Effector CD8-positive, alpha-beta T cell (primary cell): ENCODE measurements around the gene ERC1.
"Not testable (repeated sequence)": the region's sequence is repeated elsewhere in the genome, so short reads cannot be mapped to it uniquely, and the experiment has no call there.

Experiments
- DNase-seq: peaks from one replicate; lab custom pipeline; 2025; lab: John Stamatoyannopoulos, UW

The ERC1 gene

GRCh38 chr12:1287446-1287975, 296.5 kb downstream of the ERC1 start:
- DNase-seq: no peak

DNA sequence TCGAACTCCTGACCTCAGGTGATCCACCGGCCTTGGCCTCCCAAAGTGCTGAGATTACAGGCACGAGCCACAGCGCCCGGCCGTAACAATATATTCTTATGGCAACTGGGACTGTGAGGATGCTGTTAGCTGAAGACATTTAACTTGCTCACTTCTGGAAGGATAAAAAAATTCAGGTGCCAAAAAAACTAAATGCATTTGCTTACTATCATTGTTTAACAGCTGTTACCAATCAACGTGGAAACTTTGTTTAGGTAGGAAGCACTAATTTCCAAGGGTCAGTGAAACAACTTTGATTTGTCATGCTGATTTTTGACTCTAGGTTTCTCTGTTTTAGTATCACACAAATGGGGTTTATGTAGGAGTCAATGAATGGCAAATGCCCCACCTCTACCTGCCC, 297.3 kb downstream of the ERC1 start:
- no peak for DNase-seq

GRCh38 chr12:1289371-1290155, 298.5 kb downstream of the ERC1 start:
- DNase-seq: no peak

GRCh38 chr12:1290716-1291115, 299.7 kb downstream of the ERC1 start:
- no peak for DNase-seq

GRCh38 chr12:1291601-1292332, 300.7 kb downstream of the ERC1 start:
- no peak for DNase-seq

- DNase-seq: no peak
Measured at GRCh38 chr12:1293901-1294300, 302.9 kb downstream of the ERC1 start.

- no peak for DNase-seq
Measured at GRCh38 chr12:1297206-1297605, 306.2 kb downstream of the ERC1 start.

DNA sequence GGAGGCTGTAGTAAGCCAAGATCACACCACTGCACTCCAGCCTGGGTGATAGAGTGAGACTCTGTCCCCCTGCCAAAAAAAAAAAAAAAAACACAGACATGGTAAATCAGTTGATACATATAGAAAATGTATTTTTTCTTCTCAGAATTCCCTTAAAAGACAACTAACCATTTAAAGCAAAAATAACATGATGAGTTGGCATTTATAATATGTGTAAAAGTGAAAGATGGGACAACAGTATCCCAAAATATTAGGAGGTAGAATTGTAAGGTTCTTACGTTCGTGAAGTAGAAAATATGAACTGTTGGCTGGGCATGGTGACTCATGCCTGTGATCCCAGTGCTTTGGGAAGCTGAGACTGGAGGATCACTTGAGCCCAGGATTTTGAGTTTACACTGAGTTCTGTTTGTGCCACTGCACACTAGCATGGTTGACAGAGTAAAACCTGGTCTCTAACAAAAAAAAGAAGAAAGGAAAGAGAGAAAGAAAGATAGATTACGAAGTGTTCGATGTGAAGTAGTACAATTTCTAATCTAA, 306.7 kb downstream of the ERC1 start:
- no peak for DNase-seq

GRCh38 chr12:1300460-1300859, 309.4 kb downstream of the ERC1 start:
- no peak for DNase-seq

GRCh38 chr12:1302201-1302870, 311.3 kb downstream of the ERC1 start:
- DNase-seq: no peak

- DNase-seq: no peak
Measured at GRCh38 chr12:1305063-1305434, 314.0 kb downstream of the ERC1 start.

- no peak for DNase-seq
Measured at GRCh38 chr12:1305791-1306500, 314.9 kb downstream of the ERC1 start.

- no peak for DNase-seq
Measured at GRCh38 chr12:1306817-1307216, 315.8 kb downstream of the ERC1 start.

GRCh38 chr12:1307796-1308195, 316.8 kb downstream of the ERC1 start:
- no peak for DNase-seq

GRCh38 chr12:1309613-1310012, 318.6 kb downstream of the ERC1 start:
- no peak for DNase-seq

GRCh38 chr12:1310653-1311052, 319.6 kb downstream of the ERC1 start:
- DNase-seq: no peak

GRCh38 chr12:1311145-1311544, 320.1 kb downstream of the ERC1 start:
- no peak for DNase-seq

DNA sequence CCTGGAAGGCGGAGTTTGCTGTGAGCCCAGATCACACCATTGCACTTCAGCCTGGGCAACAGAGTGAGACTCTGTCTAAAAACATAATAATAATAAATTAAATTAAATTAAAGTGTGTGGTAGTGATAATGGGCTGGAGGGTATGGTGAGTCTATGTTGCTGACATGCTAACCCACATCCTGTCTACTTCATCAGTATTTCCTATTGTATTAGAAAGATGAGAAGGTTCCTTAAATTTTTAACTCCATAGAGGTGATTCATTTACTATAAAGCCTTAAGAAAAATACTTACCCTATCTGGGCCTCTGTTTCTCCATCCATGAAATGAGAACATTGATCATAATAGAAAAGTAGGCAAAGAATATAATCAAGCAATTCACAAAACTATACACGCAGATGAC, 322.9 kb downstream of the ERC1 start:
- no peak for DNase-seq

DNA sequence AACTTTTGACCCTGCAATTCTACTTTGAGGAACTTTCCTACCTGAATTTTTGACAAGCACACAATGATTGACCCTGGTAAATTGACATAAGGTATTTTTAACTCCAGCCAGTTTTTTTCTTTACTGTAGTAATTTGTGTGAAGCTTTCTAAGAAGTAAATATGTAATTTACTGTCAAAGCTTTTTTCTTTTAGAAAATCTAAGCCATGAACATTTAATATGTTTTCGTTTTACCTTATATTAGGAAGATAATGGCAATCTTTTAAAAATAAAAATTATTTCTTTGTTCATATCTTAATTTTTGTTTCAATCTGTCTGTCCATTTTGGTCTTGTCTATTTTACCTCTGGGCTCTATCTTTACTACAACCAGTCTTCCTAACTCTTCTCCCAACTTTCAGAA, 323.5 kb downstream of the ERC1 start:
- DNase-seq: no peak

GRCh38 chr12:1316991-1317390, 326.0 kb downstream of the ERC1 start:
- DNase-seq: not testable (repeated sequence)

DNA sequence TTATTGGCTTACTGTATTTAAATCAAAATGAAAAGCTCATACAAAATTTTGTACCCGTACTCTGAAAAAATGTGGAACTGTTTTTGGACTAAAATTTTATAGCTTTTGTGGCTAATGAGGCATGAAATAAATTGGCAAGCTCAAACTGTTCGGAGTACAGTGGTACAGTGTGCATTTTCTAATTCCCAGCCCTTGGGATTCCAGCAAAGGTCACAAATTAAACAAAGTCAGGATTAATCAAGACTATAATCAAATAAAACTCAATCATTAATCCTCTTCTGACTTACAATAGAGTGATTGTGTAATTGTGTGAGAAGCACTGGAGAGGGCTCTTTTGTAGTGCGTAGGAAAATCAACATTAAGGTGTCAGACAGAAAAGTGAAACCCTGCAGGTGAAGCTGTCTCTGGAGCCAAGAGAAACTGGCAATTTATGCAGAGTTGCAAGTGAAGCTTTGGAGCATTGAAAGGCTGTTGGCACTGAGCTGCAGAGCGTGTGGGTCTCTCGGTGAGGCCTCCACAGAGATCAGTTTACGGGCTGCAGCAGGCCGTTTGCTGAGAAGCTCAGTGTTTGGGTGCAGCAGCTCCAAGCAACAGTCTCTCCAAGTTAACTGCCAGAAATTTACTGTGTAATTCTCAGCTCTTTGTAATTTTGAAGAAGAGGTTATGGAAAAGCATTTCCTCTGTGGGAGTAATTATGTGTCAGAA, 327.5 kb downstream of the ERC1 start:
- DNase-seq: no peak
